NCI-H446 treated with DMSO at 0.1 percent for 48 hours (cell line): ENCODE data around the gene VWA5A.
A peak's percentile ranks its signal among the peaks of the same experiment; 100 is the strongest.

Experiments
- DNase-seq: peaks from one replicate; lab custom pipeline; 2025; lab: John Stamatoyannopoulos, UW

Gene VWA5A, protein sequence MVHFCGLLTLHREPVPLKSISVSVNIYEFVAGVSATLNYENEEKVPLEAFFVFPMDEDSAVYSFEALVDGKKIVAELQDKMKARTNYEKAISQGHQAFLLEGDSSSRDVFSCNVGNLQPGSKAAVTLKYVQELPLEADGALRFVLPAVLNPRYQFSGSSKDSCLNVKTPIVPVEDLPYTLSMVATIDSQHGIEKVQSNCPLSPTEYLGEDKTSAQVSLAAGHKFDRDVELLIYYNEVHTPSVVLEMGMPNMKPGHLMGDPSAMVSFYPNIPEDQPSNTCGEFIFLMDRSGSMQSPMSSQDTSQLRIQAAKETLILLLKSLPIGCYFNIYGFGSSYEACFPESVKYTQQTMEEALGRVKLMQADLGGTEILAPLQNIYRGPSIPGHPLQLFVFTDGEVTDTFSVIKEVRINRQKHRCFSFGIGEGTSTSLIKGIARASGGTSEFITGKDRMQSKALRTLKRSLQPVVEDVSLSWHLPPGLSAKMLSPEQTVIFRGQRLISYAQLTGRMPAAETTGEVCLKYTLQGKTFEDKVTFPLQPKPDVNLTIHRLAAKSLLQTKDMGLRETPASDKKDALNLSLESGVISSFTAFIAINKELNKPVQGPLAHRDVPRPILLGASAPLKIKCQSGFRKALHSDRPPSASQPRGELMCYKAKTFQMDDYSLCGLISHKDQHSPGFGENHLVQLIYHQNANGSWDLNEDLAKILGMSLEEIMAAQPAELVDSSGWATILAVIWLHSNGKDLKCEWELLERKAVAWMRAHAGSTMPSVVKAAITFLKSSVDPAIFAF

DNA sequence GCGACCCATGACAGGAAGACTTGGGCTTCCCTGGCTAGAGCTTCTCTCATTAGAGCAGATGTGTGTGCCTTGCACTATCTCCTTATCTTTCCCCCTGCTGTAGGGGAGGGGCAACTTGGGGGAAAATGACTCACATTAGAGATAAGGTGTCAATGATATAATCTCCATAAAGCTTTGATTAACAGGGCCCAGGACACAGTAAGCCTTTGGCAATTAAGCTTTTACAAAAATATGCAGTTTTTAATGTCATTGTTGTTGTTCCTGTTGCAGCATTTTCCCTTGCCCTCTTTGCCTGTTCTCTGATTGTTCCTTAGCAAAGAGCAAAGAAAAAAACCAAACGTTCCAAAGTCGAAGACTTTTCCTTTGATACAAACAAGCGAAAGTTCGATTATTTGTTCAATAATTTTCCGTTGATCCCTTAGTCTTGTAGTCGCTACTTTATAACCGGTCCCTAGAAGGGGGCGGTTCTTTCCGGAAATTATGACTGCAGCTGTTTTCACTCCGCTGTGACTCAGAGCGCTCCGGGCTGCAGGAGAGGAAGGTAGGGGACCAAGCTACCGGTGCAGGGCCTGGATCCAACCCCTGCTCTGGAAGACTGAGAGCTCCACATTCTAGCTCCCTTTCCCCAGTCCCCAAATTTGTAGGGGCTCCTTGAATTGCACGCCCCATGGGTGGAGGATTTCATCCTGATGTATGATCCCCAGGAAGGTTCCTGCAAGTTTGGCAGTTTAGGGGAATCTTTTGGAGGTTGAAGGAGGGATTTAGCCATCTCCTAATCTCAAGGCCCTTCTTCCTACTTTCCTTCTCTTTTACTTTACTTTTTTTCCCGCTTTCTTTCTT lies at the start of gene VWA5A:
Gene VWA5A (plus strand): TSS at position 509 of the 840 bp plus-strand sequence. CDS start 2,062 bp downstream, outside the sequence.
- DNase-seq = peak; percentile 4

DNA sequence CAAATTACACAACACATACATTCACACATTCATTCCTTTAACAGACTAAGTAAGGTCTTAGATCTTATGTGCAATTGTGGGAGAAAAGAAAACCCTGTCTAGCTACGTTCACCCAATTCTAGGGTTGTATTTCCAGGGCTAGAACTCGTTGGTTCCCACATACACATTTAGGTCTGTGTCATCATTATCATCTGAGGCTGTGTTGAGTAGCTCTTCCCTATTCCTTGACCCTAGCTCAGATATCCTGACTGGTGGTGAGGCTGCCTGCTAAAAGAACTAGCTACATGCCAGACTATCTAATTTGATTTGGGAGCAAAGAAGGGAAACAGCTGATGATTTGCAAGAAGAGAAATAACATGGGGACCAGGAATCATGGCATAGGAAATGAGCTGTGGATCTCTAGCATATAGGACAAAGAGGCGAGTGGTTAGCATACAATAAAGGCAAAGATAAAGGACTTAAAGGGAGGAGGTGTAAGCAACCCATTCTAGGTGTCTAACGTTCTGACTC lies 46.6 kb upstream of the VWA5A start:
- no peak for DNase-seq

DNA sequence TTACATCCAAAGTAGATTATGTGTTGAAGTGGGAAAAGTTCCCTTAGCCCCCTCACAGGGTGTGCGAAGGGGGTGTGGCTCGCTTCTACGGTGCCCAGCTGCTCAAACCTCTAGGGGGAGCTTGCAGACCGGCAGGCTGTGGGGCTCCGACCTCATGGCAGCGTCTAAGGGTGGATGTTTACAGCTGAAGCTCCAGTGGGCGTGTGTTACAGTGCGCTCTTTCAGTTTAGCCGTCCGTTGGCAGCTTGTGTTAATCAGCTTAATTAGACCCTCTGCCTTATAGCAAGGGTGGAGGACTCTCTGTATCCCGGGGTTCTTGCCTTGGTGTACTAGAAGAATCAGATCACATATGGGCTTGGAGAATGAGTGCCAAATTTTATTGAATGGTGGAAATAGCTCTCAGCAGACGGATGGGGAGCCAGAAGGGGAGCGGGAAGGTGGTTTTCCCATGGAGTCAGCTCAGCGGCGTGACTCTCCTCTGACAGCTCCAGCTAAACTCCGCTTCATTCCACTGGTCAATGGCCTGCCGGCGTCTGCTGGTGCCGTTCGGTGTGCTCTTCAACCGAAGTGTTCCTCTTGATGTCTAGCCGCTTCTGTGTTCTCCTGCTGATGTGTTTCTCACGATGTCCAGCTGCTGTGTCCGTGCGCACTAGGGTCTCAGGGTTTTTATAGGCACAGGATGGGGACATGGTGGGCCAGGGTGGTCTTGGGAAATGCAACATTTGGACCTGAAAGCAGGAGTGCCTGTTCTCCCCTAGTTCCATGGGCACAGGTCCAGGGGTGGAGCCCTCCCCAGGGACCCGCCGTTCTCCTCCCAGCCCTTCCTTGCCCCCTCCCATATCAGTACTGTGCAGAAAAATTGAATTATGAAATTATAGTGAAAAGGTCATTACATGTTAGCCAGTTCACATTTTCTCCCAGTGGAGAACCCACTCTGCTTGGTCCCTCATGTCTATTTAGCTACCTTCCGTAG lies 45.5 kb upstream of the VWA5A start:
- DNase-seq = no peak

DNA sequence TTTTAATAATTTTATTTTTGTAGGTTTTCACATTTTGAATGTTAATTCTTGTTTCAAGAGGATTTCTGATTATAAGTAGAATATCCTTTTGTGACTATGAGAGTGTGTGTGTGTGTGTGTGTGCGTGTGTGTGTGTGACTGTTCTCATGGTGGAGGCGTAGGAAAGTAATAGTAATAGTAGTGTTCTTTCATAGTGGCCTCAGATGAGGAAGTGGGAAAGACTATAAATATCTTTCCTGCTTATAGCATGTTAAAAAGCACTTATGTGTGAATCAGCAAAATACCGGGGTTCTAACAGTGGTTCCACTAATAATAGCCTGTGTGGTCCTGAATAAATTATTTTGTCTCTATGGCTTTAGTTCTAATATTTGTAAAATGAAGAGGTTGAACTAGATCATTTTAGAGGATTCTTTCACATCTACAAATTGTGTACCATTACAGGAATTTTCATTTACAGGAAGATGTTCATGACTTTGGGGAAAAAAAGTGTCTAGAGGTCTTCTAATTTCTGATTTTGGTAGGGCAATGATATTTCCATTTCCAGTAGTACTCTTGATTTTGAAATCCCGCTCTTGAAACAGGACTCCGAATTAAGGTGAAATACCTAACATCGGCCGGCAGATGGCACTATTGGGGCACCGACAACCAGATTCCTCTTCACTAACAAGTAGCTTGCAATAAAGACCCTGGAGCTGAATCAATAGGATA lies 44.2 kb upstream of the VWA5A start:
- peak; percentile 13 for DNase-seq

DNA sequence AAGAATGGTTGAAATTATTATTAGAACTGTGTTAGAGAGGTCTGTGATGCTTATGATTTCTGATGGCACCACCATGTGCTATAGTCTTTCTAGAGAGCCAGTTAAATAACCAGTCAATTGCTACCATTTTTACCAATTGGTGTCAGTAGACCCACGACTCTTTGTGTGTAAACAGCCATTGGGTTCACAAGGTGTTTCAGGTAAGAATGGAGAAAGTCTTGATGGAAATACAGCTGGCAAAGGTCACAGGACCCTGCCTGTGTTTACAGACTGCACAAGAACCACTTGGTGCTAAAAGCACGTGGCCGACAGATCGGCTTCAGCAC lies 43.7 kb upstream of the VWA5A start:
- DNase-seq = no peak

DNA sequence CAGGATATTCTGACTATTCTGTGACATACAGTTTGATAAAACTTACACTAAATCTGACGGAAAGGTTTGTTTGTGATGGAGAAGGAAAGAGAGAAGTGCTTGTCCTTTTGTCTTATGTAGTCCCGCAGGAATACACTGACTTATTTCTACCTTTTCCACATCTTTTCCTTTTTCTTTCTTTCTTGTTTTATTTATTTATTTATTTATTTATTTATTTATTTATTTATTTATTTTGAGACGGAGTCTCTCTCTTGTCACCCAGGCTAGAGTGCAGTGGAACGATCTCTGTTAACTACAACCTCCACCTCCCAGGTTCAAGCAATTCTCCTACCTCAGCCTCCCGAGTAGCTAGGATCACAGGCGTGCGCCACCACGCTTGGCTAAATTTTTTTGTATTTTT lies 43.1 kb upstream of the VWA5A start:
- DNase-seq = no peak

DNA sequence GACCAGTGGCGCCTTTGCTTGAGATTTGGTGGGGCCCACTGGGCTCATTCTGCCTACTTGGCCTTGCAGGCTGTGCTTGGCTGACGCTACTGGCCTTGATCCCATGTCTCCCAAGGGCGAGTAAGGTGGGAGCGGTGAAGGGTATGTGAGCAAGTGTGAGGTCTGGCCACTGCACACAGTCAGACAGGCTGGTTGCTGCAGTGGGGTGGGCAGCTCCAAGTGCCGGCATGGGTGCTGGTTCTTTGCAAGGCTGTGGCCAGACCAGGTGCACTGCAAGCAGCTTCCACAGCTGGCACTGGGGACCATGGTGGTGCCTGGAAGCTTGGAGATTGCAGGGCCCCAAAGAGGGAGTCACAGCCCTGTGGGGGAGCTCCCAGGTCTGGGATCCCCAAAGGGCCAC lies 40.7 kb upstream of the VWA5A start:
- DNase-seq = no peak

DNA sequence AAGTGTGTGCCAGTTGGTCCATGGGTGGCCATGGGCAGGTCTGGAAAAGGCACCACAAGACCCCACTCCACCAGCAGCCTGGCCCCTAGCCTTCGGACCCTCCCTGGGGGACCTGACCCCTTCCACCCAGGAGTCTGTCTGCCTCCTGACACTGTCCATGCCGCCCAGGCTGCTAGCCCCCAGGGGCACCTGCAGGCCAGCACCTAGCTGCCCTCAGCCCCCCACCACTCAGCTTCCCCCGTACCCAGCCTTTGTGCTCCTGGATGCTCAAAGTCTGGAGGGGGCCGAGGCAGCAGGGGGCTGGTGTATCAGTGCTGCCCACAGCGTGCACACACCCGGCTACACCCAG lies 39.8 kb upstream of the VWA5A start:
- DNase-seq = no peak

DNA sequence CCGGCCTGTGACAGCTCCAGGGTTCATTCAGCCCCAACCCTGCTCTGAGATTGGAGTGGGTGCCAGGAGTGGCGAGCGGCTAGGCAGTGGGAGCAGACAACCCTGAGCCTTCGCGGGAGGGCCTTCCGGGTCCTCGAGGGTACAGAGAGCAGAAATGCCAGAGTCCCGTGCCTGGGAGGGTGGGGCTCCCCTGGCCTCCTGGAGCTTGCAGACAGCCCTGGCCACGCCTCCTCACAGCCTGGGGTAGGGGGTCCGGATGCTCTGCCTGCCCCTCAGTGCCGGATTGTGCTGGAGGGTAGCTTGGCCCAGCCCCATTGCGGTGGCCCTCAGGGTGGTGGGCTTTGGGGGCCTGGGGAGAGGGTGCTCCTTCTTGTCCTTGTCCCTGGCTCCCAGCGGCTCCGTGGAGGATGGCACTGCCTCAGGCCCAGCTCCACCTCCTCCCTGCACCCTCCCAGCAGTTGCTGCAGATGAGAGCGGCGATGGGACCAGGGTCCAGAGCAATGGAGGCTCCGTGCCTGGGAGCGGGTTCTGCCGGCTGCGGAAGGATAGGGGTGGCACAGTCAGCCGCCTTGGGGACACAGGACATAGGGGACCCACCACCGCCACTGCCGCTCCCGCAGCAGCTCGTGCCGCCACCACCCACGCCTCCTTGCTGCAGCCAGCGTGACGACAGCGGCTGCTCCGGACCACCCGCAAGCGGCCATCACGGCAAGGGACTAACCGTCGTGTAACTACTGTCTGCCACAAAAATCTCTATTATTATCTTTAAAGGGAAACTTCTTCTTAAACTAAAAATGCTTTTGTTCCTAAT lies 39.2 kb upstream of the VWA5A start:
- no peak for DNase-seq

DNA sequence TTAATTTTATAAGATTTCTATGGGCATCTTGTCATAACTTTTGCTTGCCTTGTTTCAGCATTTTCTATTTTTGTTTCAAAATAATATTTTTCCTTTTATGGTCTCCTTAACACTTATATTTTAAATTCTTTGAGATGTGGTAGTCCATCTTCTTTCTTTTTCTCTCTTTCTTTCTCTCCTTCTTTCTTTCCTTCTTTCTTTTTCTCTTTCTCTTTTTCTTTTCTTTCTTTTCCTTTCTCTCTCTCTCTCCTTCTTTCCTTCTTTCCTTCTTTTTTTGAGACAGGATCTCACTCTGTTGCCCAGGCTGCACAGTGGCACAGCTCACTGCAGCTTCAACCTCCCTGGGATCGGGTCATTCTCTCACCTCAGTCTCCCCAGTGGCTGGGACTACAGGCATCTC lies 38.0 kb upstream of the VWA5A start:
- no peak for DNase-seq

DNA sequence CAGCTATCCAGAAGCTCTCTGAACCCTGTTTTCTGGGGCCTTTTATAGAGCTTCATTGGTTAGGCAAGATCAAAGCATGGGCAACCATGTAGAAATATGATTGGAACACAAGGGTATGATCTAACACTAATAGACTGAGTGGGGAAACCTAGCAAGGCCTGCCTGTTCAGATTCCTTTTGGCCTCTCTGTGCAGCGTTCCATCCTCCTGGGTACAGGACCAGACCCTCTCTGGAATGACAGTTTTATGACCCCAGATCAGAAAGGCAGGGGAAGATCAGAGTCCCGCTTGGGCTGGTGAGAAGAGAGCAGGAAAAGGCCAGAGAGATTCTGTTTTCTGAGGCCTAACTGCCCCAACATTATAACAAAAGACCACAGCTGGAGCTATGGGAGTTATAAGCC lies 36.7 kb upstream of the VWA5A start:
- DNase-seq = no peak

DNA sequence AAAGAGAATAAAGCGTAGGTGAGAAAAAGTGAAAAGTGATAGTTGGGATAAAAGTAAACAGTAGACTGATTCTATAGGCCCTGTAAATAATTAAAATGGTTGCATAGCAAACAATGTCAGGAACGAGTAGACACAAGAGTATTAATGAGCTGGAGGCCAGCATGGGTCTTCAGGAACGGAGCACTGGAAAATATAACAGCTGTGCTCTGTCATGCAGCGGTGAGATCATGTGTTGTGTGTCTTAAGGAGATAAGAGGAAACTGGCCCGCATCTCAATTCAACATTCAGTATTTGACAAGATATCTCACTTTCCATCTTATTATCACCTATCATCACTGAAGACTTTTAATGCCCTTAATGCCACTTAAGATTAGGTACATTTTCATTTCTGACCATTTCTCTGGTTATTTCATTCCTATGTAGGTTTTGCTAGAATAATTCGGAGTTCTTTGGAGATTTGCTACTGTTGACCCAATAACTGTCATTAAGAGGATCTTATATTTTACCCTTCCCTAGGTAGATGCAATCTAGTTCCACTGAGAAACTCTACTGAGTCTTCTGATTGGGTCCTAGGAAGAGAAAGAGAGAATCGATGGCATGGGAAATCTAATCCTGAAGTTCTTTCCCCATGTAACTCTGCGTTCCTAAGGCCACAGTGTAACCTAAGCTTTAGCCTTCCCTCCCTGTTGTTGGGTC lies 35.5 kb upstream of the VWA5A start:
- DNase-seq = no peak

DNA sequence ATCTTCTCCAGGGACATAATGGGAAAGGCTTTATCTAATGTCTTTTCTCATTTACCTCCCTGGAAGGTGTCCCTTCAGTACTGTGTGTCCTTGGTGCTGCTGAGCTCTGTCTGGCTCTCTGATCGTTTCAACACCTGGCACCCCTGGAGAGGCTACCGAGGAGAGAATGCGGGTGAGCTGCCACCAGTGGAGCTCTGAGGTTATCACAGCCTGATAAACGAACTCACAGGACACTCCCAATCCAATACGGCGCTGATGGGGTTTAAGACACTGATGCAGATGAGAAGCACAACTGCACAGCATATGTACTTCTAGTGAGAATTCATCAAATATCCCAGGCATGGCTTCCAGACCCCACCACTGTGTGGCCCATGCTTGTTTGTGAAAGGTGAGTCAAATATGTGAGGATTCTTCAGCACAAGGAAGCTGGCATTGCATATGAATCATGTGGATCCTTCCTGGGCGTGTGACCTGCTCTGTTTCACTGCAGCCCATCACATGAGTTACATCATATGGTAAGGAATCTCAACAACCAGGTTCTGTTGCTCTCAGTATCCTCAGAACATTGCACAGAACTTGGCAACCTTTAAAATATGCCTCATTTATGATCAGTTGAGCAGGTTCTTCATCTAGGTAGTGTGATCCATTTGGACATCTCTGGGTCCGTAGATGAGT lies 34.8 kb upstream of the VWA5A start:
- DNase-seq = no peak

DNA sequence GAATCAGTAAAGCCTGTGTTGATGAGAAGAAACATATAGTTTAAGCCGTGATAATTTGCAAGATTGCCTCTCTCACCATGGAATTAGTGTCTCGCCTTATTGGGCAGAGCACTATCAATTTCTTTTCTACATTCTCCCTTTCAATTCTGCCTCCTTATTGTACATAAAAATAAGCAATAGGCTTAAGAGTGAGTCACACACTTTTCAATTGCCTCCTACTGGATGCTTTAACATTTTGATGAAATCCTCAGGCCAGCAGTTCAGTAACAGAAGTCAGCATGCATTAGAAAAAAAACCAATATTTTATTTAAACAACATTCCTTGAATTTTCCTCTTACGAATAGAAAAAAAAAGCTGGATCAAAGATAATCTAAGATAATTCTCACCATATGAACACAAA lies 33.8 kb upstream of the VWA5A start:
- DNase-seq = no peak

DNA sequence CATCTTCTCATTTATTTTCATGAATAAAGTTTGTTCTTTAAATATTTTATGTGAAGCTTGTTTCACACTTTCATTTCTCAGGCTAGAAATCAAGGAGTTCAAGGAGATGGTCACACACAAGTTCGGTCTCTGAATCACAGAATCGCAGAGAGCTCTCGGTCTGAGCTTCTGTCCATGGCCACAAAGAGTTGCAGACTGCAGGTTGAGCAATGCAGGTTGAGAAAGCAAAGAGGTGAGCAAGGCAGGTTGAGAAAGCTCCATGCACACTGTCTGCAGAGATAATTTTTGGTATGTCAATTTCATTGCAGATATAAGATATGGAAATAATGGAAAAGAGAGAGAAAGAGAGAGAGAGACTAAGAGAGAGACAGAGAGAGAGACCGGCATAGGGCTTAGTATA lies 32.9 kb upstream of the VWA5A start:
- DNase-seq = no peak

DNA sequence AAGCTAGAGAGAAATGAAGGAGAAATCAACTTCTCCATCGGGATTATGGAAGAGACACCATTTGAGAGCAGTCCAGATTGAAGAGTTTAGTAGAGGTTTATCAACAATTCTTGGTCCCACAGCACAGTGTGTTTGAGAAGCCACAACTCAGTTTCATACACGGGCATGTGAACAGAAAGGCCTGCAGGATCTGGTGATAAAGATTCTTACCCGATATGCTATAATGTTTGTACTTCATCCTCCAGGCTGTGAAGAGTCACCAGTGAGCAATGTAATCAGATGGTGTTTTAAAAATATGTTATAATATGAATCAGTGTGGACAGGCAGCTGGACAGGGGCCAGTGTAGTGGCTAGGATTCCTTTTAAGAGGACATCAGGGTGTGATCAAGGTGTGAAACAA lies 29.7 kb upstream of the VWA5A start:
- DNase-seq = no peak

DNA sequence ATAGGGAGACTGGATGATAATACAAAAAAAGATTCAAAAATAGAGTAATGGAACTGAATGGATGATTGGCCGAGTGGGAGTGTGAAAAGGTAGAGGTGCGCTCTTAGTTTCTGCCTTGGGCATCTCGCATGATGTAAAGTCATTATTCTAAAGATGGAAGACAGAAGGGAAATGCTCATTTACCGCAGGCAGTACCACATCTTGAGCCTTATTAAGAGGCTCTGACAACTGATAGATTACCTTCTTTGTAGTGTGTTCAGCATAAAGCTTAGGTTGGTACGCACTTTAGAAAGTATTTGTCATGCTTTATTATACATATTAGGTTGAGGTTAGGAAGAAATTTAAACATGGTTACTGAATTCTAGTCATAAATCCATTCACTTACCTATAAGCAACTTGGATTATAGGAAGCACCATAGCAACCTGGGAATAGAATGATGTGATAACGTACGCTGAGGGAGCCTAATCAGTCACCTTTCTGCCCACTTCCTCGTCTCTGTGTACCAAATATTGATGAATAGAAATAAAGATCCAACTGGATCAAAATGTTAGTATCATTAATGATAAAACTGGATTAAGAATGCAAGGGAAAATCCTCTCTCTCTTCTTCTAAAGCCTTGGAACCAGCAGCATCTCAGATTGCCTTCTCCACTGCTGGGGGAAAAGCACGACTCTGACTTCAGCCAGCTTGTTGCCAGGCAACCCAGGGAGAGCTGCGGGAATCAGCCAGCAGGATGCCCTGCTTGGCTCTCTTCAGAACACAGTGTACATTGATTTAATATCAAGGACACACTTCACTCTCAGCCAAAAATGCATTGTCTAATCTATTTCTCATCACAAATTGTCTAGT lies 29.0 kb upstream of the VWA5A start:
- no peak for DNase-seq

DNA sequence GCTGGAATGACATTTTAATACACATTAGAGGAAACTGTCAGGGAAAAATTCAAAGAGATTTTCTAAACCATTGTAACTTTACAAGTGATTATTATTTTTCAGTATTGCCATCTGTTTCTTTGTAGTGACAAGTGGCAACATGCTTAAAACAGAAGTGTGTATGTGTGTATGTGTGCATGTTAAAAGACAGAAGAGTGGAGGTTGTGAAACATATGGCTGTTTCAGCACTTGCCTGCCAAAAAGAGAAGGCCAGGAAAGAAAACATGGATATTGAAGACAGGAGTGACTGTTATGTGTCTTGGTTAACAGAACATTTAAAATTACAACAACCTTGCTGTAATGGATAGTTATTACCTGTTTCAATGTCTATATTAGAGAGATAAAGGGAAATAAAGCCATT lies 24.3 kb upstream of the VWA5A start:
- DNase-seq = no peak
